SK-N-SH (cell line): ENCODE measurements around the gene ALDH1L2.

ENCODE experiments used
- CTCF ChIP-seq: fragments of 200-600 bp; sonication (generic); IDR thresholded peaks from 2 replicates; pipeline ENCODE4 v1.6.1; 2017; ENCODE audit warnings: antibody characterized with exemption, mild to moderate bottlenecking, moderate library complexity
- ELF1 ChIP-seq: IDR thresholded peaks from 2 replicates; pipeline ENCODE4 v1.4.0; 2012
- EP300 ChIP-seq, 2 experiments: IDR thresholded peaks; 2 replicates each; pipeline versions ENCODE4 v1.4.0 to v1.6.1; 2012; ENCODE audit warnings: borderline replicate concordance in 1 of 2, low read depth in 1 of 2, low read length in 1 of 2
- MAX ChIP-seq: IDR thresholded peaks from 2 replicates; pipeline ENCODE4 v1.4.0; 2012; ENCODE audit warnings: low read depth
- POLR2AphosphoS5 ChIP-seq: IDR thresholded peaks from 2 replicates; pipeline ENCODE4 v1.6.1; 2012; ENCODE audit warnings: low read depth, low read length
- RCOR1 ChIP-seq: fragments of 150-350 bp; IDR thresholded peaks from 2 replicates; pipeline ENCODE4 v1.6.1; 2017; ENCODE audit warnings: antibody characterized with exemption, low read length
- REST ChIP-seq: IDR thresholded peaks from 2 replicates; pipeline ENCODE4 v1.6.1; 2012; ENCODE audit warnings: mild to moderate bottlenecking, low read depth, low read length, moderate library complexity
- TEAD4 ChIP-seq: IDR thresholded peaks from 2 replicates; pipeline ENCODE4 v1.4.0; 2012; ENCODE audit warnings: mild to moderate bottlenecking, borderline replicate concordance; ENCODE audit not compliant: insufficient read depth
- USF2 ChIP-seq: fragments of 150-350 bp; IDR thresholded peaks from 2 replicates; pipeline ENCODE4 v1.6.1; 2017; ENCODE audit warnings: antibody characterized with exemption, low read length, low read depth, borderline replicate concordance

- TF ChIP-seq CTCF, result no peak
- no peak for TF ChIP-seq POLR2AphosphoS5
- TF ChIP-seq REST, result no peak
- no peak for TF ChIP-seq TEAD4
- TF ChIP-seq USF2, result no peak
- TF ChIP-seq EP300 (IDR thresholded peaks at IDR 0.05; ENCODE audit: borderline replicate concordance in 1 of 2, low read depth in 1 of 2, low read length in 1 of 2), result no peak
- no peak for TF ChIP-seq ELF1
- no peak for TF ChIP-seq RCOR1
- TF ChIP-seq MAX, result no peak
Measured at GRCh38 chr12:104971306-104971705, 113.0 kb downstream of the ALDH1L2 start.
